GM12874 (cell line): ENCODE results near the gene ARTN.

Experiments
- CTCF ChIP-seq: IDR thresholded peaks from 2 replicates; pipeline ENCODE4 v1.5.1; 2011; ENCODE audit warnings: low read depth, mild to moderate bottlenecking, control low read depth, low read length, moderate library complexity; ENCODE audit not compliant: insufficient read depth

ARTN gene

GRCh38 chr1:43901196-43901961, 32.2 kb upstream of the ARTN start:
- no peak for TF ChIP-seq CTCF

- no peak for TF ChIP-seq CTCF
These were observed 31.4 kb upstream of the ARTN start for GRCh38 chr1:43902058-43902831.

DNA sequence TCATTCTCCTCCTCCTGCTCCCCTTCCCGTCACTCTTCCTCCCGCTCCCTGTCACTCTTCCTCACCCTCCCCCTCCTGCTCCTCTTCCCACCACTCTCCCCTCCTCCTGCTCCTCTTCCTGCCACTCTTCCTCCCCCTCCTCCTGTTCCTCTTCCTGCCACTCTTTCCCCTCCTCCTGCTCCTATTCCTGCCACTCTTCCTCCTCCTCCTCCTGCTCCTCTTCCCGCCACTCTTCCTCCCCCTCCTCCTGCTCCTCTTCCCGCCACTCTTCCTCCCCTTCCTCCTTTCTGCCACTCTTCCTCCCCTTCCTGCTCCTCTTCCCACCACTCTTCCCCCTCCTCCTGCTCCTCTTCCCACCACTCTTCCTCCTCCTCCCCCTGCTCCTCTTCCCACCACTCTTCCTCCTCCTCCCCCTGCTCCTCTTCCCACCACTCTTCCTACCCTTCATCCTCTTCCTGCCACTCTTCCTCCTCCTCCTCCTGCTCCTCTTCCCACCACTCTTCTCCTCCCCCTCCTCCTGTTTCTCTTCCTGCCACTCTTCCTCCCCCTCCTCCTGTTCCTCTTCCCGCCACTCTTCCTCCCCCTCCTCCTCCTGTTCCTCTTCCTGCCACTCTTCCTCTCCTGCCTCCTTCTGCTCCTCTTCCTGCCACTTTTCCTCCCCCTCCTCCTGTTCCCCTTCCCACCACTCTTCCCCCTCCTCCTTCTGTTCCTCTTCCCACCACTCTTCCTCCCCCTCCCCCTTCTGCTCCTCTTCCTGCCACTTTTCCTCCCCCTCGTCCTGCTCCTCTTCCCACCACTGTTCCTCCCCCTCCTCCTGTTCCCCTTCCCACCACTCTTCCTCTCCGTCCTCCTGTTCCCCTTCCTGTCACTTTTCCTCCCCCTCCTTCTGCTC, 28.7 kb upstream of the ARTN start:
- no peak for TF ChIP-seq CTCF

- no peak for TF ChIP-seq CTCF
These were observed 25.4 kb upstream of the ARTN start for GRCh38 chr1:43908226-43908625.

GRCh38 chr1:43908858-43909257, 24.7 kb upstream of the ARTN start:
- no peak for TF ChIP-seq CTCF

DNA sequence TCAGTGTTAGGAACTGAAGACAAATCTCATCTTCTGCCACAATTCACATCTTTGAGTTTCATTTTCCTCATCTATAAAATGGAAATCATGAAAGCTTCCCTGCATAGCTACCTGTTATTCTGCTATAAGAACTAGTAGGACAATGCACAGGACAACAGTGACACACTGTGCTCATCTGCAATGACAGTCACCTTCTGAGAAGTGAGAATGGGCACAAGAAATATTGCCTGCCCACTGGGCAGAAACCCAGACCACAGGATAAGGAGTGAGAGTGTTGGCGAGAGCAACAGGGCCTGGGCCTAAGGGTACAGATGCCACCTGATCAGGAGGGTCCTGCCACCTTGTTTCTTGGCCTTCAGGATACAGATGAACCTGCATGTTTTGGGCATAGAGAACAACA, 23.3 kb upstream of the ARTN start:
- 0 out of 2 replicates have a peak, but pooled peaks have one; percentile 19 for TF ChIP-seq CTCF

- no peak for TF ChIP-seq CTCF
These were observed 21.0 kb upstream of the ARTN start for GRCh38 chr1:43912607-43913006.
